GM18517 (cell line): ENCODE data around the gene NFAT5.
"Not testable (repeated sequence)": the region's sequence is repeated elsewhere in the genome, so short reads cannot be mapped to it uniquely, and the experiment has no call there.

Source experiments
- ATAC-seq: cut with Tn5 transposase; IDR thresholded peaks from one replicate; pipeline ENCODE4 v1.9.1; 2021; ENCODE audit warnings: mild to moderate bottlenecking, moderate library complexity; ENCODE audit not compliant: unreplicated experiment

The NFAT5 gene, protein sequence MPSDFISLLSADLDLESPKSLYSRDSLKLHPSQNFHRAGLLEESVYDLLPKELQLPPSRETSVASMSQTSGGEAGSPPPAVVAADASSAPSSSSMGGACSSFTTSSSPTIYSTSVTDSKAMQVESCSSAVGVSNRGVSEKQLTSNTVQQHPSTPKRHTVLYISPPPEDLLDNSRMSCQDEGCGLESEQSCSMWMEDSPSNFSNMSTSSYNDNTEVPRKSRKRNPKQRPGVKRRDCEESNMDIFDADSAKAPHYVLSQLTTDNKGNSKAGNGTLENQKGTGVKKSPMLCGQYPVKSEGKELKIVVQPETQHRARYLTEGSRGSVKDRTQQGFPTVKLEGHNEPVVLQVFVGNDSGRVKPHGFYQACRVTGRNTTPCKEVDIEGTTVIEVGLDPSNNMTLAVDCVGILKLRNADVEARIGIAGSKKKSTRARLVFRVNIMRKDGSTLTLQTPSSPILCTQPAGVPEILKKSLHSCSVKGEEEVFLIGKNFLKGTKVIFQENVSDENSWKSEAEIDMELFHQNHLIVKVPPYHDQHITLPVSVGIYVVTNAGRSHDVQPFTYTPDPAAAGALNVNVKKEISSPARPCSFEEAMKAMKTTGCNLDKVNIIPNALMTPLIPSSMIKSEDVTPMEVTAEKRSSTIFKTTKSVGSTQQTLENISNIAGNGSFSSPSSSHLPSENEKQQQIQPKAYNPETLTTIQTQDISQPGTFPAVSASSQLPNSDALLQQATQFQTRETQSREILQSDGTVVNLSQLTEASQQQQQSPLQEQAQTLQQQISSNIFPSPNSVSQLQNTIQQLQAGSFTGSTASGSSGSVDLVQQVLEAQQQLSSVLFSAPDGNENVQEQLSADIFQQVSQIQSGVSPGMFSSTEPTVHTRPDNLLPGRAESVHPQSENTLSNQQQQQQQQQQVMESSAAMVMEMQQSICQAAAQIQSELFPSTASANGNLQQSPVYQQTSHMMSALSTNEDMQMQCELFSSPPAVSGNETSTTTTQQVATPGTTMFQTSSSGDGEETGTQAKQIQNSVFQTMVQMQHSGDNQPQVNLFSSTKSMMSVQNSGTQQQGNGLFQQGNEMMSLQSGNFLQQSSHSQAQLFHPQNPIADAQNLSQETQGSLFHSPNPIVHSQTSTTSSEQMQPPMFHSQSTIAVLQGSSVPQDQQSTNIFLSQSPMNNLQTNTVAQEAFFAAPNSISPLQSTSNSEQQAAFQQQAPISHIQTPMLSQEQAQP (N-terminal part only)

DNA sequence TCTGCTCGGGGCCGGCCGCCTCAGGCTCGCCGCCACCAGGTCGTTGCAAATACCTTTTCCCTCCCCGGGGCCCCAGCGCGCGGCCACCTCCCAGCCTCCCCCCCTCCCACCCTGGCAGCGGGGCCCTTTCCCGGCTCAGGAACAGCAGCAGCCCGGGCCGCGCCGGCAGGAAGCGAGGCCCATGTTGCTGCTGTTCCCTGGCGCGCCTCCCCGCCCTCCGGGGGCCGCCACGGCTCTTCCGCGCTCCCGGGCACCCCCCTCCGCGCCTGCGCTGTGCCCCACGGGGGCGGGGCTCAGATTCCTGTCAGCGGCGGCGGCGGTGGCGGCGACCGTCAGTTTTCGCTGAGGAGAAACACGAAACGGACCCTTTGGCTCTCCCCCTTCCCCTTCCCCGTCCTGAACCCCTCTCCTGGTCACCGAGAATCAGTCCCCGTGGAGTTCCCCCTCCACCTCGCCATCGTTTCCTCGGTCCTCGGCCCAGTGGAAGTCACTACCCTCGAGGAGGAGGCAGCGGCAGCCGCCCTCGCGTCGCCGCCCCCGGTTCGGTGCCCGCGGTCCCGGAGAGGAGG is at the start of gene NFAT5:
NFAT5 (plus strand) TSS at position 296 of the 569 bp plus-strand sequence. CDS start 336 bp downstream, outside the sequence.
- ATAC-seq, result peak; percentile 29

GRCh38 chr16:69517914-69518313 is 47.9 kb upstream of the NFAT5 start:
- ATAC-seq, result not testable (repeated sequence)

- no peak for ATAC-seq
Measured at GRCh38 chr16:69520413-69520799, 45.4 kb upstream of the NFAT5 start.

DNA sequence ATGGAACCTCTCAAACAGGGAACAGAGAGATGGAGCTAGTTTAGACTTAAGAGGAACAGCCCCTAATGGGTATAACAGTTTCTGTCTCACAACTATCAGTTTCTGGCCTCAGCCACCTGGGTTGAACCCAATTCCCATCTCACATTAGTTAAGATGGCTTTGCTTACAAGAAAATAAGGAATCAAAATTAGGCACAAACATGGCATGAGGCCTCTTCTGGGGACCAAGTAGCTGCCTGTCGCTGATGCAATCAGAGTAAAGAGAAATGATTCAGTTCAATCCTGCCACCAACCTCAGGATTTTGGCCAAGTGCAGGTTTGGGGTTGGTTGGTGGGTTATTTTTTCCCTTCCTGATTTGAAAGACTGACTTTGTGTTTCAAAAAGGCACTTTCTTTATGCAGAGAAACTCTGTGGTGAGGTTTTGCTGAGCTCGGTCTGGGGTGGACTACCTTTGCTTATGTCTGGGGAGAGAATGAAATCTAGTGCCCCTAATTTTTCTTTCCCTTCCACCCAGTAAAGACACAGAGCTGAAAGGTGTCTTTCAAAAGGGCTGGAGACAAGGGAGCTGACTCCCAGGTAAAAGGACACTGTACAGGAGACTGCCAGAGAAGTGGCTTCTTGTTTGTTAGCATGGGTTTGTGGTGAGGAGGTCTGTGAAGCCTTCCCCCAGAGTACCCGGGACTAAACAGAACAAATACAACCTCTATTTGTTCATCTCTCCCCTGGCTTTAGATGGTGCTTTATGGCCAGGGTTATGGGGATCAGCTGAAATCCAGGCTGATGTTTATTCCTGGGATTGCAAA is 44.8 kb upstream of the NFAT5 start:
- ATAC-seq, result peak; percentile 66

- ATAC-seq, result no peak
Measured at GRCh38 chr16:69522041-69522578, 43.7 kb upstream of the NFAT5 start.

DNA sequence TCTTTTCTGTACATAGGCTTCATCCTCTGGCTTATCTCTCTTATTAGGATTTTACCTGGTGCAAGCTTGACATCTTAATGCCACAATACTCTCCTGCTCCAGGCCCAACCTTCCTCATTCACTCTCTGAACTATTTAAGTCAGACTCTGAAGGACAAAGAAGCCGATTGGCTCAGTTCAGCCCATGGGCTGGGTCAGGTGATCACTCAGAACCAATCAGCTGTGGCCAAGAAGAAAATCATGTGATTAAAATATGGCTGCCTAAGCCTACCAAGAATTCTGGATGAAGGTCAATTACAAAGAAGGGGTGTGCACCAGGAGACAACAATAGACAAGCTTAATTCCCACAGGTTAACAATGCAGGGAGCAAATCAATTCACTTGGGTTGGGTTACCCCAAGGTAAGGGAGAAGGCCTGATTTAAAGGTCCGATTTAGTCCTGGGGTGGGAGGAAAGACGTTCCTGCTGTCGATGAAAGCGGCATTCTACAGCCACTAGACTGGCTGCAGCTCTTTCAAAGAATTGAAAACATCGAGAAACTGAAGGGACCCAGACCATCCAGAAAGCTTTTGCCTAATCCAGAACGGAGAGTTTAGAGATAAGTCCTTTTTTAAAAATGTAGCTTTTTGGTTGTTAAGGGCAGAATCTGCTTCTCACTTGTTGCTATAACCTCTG is 42.9 kb upstream of the NFAT5 start:
- no peak for ATAC-seq

GRCh38 chr16:69523566-69524305 is 42.0 kb upstream of the NFAT5 start:
- ATAC-seq, result no peak

GRCh38 chr16:69526831-69527655 is 38.7 kb upstream of the NFAT5 start:
- ATAC-seq, result no peak

GRCh38 chr16:69531988-69532387 is 33.8 kb upstream of the NFAT5 start:
- no peak for ATAC-seq

- no peak for ATAC-seq
Measured at GRCh38 chr16:69532641-69533455, 32.9 kb upstream of the NFAT5 start.

GRCh38 chr16:69534720-69535119 is 31.0 kb upstream of the NFAT5 start:
- ATAC-seq, result no peak

DNA sequence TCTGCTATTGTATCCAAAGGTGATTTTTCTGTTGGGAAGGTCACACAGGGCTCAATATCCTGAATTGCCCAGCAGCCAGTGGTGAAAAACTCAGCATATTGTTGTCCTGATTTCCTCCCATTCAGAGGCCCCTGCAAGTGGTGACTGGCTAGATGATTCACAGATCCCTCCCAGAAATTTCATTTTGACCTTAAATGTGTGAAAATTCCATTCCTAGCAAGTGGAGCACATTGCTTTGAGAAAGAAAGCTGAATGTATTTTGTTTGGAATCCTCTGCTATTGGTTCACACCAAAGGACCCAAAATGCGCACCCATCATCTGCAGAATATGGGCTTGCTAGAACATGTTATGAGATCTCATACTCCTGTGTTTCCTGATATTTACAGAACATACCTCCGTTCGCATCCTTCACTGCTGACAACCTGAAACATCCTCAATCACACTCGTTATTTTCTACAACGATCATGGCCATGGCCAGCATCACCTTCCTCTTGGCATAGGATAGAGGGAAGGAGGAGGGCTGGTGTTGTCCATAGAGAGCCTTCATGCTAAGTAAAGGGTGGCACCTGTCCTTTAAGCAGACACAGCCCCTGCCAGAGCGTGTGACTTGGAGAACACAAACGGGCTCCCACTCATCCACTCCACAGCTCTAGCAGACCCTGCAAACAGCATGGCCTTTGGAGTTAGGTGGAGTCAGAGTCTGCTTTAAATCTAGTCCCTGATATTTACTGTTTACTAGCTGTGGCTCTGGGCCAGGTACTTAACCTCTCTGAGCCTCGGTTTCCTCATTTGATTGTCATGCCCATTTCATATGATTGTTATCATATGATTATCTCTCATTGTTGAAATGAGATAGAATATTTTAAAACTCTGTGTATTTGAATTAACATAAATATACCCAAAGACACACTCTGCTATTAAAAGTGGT is 30.4 kb upstream of the NFAT5 start:
- no peak for ATAC-seq

- ATAC-seq, result no peak
Measured at GRCh38 chr16:69537706-69538080, 28.1 kb upstream of the NFAT5 start.

- no peak for ATAC-seq
Measured at GRCh38 chr16:69538808-69539207, 27.0 kb upstream of the NFAT5 start.

GRCh38 chr16:69542974-69543373 is 22.8 kb upstream of the NFAT5 start:
- ATAC-seq, result no peak

GRCh38 chr16:69544088-69544487 is 21.7 kb upstream of the NFAT5 start:
- ATAC-seq, result no peak
